Adrenal gland (tissue), 5 donors: Measurements from ENCODE around the gene NEU1.

ENCODE experiments used
- CTCF ChIP-seq, 6 experiments: fragments of 450-650 bp in 4 of 6; fragments of 200-600 bp in 2 of 6; sonication (generic) in 1 of 6; IDR thresholded peaks; 1 replicate in 5 of 6; 2 replicates in 1 of 6; pipeline versions ENCODE4 v1.5.1 to v1.8.0; 2016 to 2021; ENCODE audit warnings: antibody characterized with exemption in 6 of 6, mild to moderate bottlenecking in 2 of 6, moderate library complexity in 1 of 6
- POLR2A ChIP-seq, 2 donors: fragments of 450-650 bp; IDR thresholded peaks; one replicate each; pipeline ENCODE4 v1.6.1; 2017; ENCODE audit warnings: antibody characterized with exemption in 2 of 2, mild to moderate bottlenecking in 2 of 2, moderate library complexity in 1 of 2
- donor health status: DM: no; HTN: no; CAD: no.

GRCh38 chr6:31879143-31879542, 16.5 kb upstream of the NEU1 start:
- TF ChIP-seq CTCF (IDR thresholded peaks at IDR 0.05) (no peak), POLR2A (IDR thresholded peaks at IDR 0.05) (no peak)
